Caco-2 (cell line): ENCODE data around the gene HIGD1B. TPM values are rescaled to one million over a fixed set of nuclear protein-coding genes. Genes with fewer than 3 reads are reported as not detected.

Experiments
- Bru-seq: library from RNA; stranded (reverse); fragments of 400-500 nt; gene quantifications from one replicate; lab custom pipeline; 2021; lab: Mats Ljungman, UMichigan
- BruChase-seq, 2 experiments: library from RNA; stranded (reverse); fragments of 400-500 nt; gene quantifications; one replicate each; lab custom pipeline; 2021; lab: Mats Ljungman, UMichigan
- BruUV-seq: library from RNA; stranded (reverse); fragments of 400-500 nt; replicated peaks from 2 replicates; lab custom pipeline; 2021; lab: Mats Ljungman, UMichigan
- CTCF ChIA-PET: fragments of 300-600 bp; sonication (Branson Sonifier 250); formaldehyde crosslinking; loops from one replicate; lab custom pipeline; 2022; ENCODE audit warnings: antibody characterized with exemption; lab: Charles Lee
- POLR2A ChIA-PET: fragments of 300-600 bp; sonication (Branson Sonifier 250); formaldehyde crosslinking; loops from one replicate; lab custom pipeline; 2022; ENCODE audit warnings: antibody characterized with exemption; lab: Charles Lee
- DNase-seq, 2 experiments: peaks; one replicate each; pipeline versions ENCODE4 v3.0.0 to v3.0.0-alpha.2; 2020 to 2022
- H3K27me3 ChIP-seq: replicated peaks from 2 replicates; pipeline ENCODE4 v1.6.0; 2011; ENCODE audit warnings: low read length; ENCODE audit not compliant: control insufficient read depth, insufficient read depth
- H3K36me3 ChIP-seq: 2 replicates; pipeline ENCODE4 v1.5.1; 2011; ENCODE audit warnings: low read length; ENCODE audit not compliant: control insufficient read depth, insufficient read depth
- H3K4me1 ChIP-seq: fragments of 250-450 bp; sonication (Bioruptor Pico); 2 replicates; pipeline ENCODE4 v1.5.1; 2020; ENCODE audit warnings: mild to moderate bottlenecking
- H3K4me3 ChIP-seq: 2 replicates; pipeline ENCODE4 v1.5.1; 2011; ENCODE audit warnings: low read depth, mild to moderate bottlenecking, control low read depth, low read length
- H3K9me3 ChIP-seq: fragments of 250-450 bp; sonication (Bioruptor Pico); 2 replicates; pipeline ENCODE4 v1.5.1; 2020; ENCODE audit warnings: mild to moderate bottlenecking, moderate library complexity
- H3K27ac Mint-ChIP-seq: one replicate; pipeline ENCODE4 v1.8.0; 2022; ENCODE audit warnings: mixed read lengths; ENCODE audit not compliant: unreplicated experiment
- H3K27me3 Mint-ChIP-seq: one replicate; pipeline ENCODE4 v1.8.0; 2022; ENCODE audit warnings: mixed read lengths; ENCODE audit not compliant: insufficient read depth, unreplicated experiment
- H3K36me3 Mint-ChIP-seq: one replicate; pipeline ENCODE4 v1.8.0; 2022; ENCODE audit warnings: mild to moderate bottlenecking, mixed read lengths; ENCODE audit not compliant: insufficient read depth, unreplicated experiment
- H3K4me1 Mint-ChIP-seq: one replicate; pipeline ENCODE4 v1.8.0; 2022; ENCODE audit warnings: low read depth, mixed read lengths; ENCODE audit not compliant: unreplicated experiment
- H3K4me3 Mint-ChIP-seq: one replicate; pipeline ENCODE4 v1.8.0; 2022; ENCODE audit warnings: mild to moderate bottlenecking, moderate library complexity, mixed read lengths; ENCODE audit not compliant: unreplicated experiment
- H3K9me3 Mint-ChIP-seq: one replicate; pipeline ENCODE4 v1.8.0; 2022; ENCODE audit warnings: mixed read lengths; ENCODE audit not compliant: unreplicated experiment
- CTCF ChIP-seq, 2 experiments: fragments of 200-600 bp in 1 of 2; IDR thresholded peaks; 1 replicate in 1 of 2; 2 replicates in 1 of 2; pipeline versions ENCODE4 v1.5.1 to v1.8.0; 2011 to 2022; ENCODE audit warnings: antibody characterized with exemption in 1 of 2, control low read depth in 1 of 2, inconsistent platforms in 1 of 2, low read depth in 1 of 2, low read length in 1 of 2, mild to moderate bottlenecking in 1 of 2, moderate library complexity in 1 of 2; ENCODE audit not compliant: insufficient read depth in 1 of 2, severe bottlenecking in 1 of 2, unreplicated experiment in 1 of 2
- intact Hi-C: fragments of 100-400 bp; cut with micrococcal nuclease; formaldehyde crosslinking; loops from one replicate; pipeline ENCODE4 v1.10.0; 2022; ENCODE audit not compliant: unreplicated experiment
- long read RNA-seq: library from polyadenylated mRNA; stranded (forward); transcript quantifications from one replicate; pipeline ENCODE4 v2.0.0, GENCODE V29; 2022
- total RNA-seq: library from RNA; stranded (reverse); gene quantifications from 2 replicates; pipeline ENCODE4 v1.2.3, GENCODE V29; 2022

HIGD1B gene
- total RNA-seq (not detected in 2 replicates), Bru-seq, nascent RNA (not detected), BruChase-seq, experiment 1, labeled RNA remaining after a 2-hour chase (not detected), BruChase-seq, experiment 2, labeled RNA remaining after a 6-hour chase (not detected)
- long read RNA-seq, partial matches to known transcripts, result 0 of 4 reads
- long read RNA-seq, other reads (novel, unspliced or antisense), result 4 of 4 reads

DNA sequence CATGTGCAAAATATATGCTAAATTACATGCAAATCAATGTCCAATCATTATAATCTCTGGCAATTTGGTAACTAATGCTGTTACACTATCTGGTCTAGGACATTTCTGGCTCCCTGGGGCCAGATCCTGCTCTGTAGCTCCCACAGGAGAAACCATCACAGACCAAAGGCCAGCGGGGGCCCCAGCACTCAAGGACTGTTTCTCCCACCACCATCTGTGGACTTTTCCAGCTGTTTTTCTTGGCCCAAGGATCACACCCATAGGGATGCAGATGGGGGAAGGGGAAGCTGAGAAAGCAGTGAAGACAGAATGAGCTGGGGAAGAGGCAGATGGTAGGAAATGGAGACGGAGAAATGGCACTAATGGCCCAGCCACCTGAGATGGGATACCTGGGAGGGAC lies at the start of gene HIGD1B:
Gene HIGD1B, plus strand, starts transcription at position 298 of the 400 bp plus-strand sequence. CDS start 270 bp downstream, outside the sequence.
- Mint-ChIP-seq H3K4me3 (no peak within 1 kb of the TSS), H3K9me3 (no peaks in the 10 kb centered on the region), H3K4me1 (no peaks in the 10 kb centered on the region), H3K27ac (no peak within 1 kb of the TSS), H3K36me3 (peaks cover 29% of the 10 kb centered on the region), H3K27me3 (no peaks in the 10 kb centered on the region)
- no peaks in the 10 kb centered on the region for H3K9me3 ChIP-seq
- no peaks in the 10 kb centered on the region for H3K27me3 ChIP-seq
- TF ChIP-seq CTCF (IDR thresholded peaks at IDR 0.05; ENCODE audit: insufficient read depth in 1 of 2, low read depth in 1 of 2, low read length in 1 of 2, severe bottlenecking in 1 of 2, unreplicated experiment in 1 of 2), result no peak
- H3K36me3 ChIP-seq, result no peaks in the 10 kb centered on the region
- ChIA-PET CTCF (interaction anchor here (1.2 to 1.4 kb wide), 2 partner anchors 68 to 72 kb away, joined by 3 to 6 read pairs; no protein-coding TSS in a partner anchor), POLR2A (interaction anchor here (0.6 kb wide), 1 partner anchor 9 kb away, joined by 3 read pairs; no protein-coding TSS in a partner anchor)
- no TSS peak for BruUV-seq
- H3K4me1 ChIP-seq, result no peaks in the 10 kb centered on the region
- intact Hi-C loops, result no loop called here
- no peak for DNase-seq
- H3K4me3 ChIP-seq, result no peak within 1 kb of the TSS

- Mint-ChIP-seq H3K36me3 (peaks cover 19% of the 10 kb centered on the region), H3K4me1 (no peaks in the 10 kb centered on the region), H3K9me3 (no peaks in the 10 kb centered on the region), H3K27me3 (no peaks in the 10 kb centered on the region), H3K4me3 (no peak overlapping the region), H3K27ac (no peak overlapping the region)
- no TSS peak for BruUV-seq
- intact Hi-C loops, result no loop called here
- Histone ChIP-seq H3K36me3 (no peaks in the 10 kb centered on the region), H3K9me3 (no peaks in the 10 kb centered on the region), H3K4me1 (no peaks in the 10 kb centered on the region), H3K4me3 (no peak overlapping the region), H3K27me3 (no peaks in the 10 kb centered on the region)
- POLR2A ChIA-PET, result no interaction called here
- CTCF ChIA-PET, result interaction anchor here (1.3 kb wide), 1 partner anchor 107 kb away, joined by 3 read pairs; no protein-coding TSS in a partner anchor
- TF ChIP-seq CTCF (IDR thresholded peaks at IDR 0.05; ENCODE audit: insufficient read depth in 1 of 2, low read depth in 1 of 2, low read length in 1 of 2, severe bottlenecking in 1 of 2, unreplicated experiment in 1 of 2), result no peak
- no peak for DNase-seq
These were observed 49.3 kb upstream of the HIGD1B start for GRCh38 chr17:44798356-44798755.

DNA sequence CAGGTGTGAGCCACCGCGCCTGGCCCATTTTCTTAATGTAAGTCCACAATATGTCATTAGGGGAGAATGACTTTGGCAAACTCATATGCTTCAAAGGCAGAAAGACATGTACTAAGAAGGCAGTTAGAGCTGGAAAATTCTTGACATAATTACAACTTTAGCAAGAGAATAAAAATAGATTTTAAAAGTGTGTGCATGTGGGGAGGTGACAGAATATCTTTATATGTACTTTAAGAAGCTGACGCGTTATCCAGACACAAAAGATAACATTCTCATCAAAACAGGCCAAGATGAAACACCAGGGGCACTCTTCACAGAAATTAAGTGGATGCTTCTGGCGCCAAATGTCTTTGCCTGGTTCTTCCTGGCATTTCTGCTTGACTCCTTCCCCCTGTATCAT lies 45.8 kb upstream of the HIGD1B start:
- Mint-ChIP-seq H3K4me3 (no peak overlapping the region), H3K36me3 (peaks cover 37% of the 10 kb centered on the region), H3K4me1 (no peaks in the 10 kb centered on the region), H3K27ac (no peak overlapping the region), H3K27me3 (no peaks in the 10 kb centered on the region), H3K9me3 (no peaks in the 10 kb centered on the region)
- CTCF ChIA-PET, result no interaction called here
- Histone ChIP-seq H3K27me3 (no peaks in the 10 kb centered on the region), H3K9me3 (no peaks in the 10 kb centered on the region), H3K4me1 (no peaks in the 10 kb centered on the region), H3K4me3 (no peak overlapping the region), H3K36me3 (peaks cover 2% of the 10 kb centered on the region)
- POLR2A ChIA-PET, result no interaction called here
- DNase-seq, result no peak
- no TSS peak for BruUV-seq
- intact Hi-C loops, result no loop called here
- TF ChIP-seq CTCF (IDR thresholded peaks at IDR 0.05; ENCODE audit: insufficient read depth in 1 of 2, low read depth in 1 of 2, low read length in 1 of 2, severe bottlenecking in 1 of 2, unreplicated experiment in 1 of 2), result no peak
